Keratinocyte (primary cell): ENCODE results near the gene A2M. TPM values are rescaled to one million over a fixed set of nuclear protein-coding genes. Genes with fewer than 3 reads are reported as not detected.

ENCODE experiments used
- DNase-seq: peaks from one replicate; pipeline ENCODE4 v3.0.0-alpha.2; 2011; ENCODE audit warnings: low read depth, missing footprints, low spot score
- FAIRE-seq: peaks from 2 replicates; lab custom pipeline; 2011; peaks lifted over from hg19 to GRCh38; lab: Jason Lieb, UNC
- H2AFZ ChIP-seq: 2 replicates; pipeline ENCODE4 v1.6.0; 2012; ENCODE audit warnings: low read length, control low read depth, inconsistent platforms; ENCODE audit not compliant: control insufficient read depth
- H3K27ac ChIP-seq: 2 replicates; pipeline ENCODE4 v1.5.1; 2011; ENCODE audit warnings: low read length; ENCODE audit not compliant: control insufficient read depth, insufficient read depth
- H3K27me3 ChIP-seq: 3 replicates; pipeline ENCODE4 v1.6.0; 2011; ENCODE audit warnings: low read length; ENCODE audit not compliant: control insufficient read depth, insufficient read depth; ENCODE audit errors: extremely low read depth
- H3K36me3 ChIP-seq, 2 experiments: 2 replicates in 1 of 2; 3 replicates in 1 of 2; pipeline ENCODE4 v1.5.1; 2011; ENCODE audit warnings: low read length in 2 of 2, mild to moderate bottlenecking in 1 of 2; ENCODE audit not compliant: control insufficient read depth in 2 of 2, insufficient read depth in 2 of 2; ENCODE audit errors: extremely low read depth in 1 of 2
- H3K4me1 ChIP-seq: 3 replicates; pipeline ENCODE4 v1.5.1; 2011; ENCODE audit warnings: low read length; ENCODE audit not compliant: control insufficient read depth, insufficient read depth; ENCODE audit errors: extremely low read depth
- H3K4me2 ChIP-seq: 3 replicates; pipeline ENCODE4 v1.6.0; 2011; ENCODE audit warnings: low read depth, low read length; ENCODE audit not compliant: control insufficient read depth, insufficient read depth; ENCODE audit errors: extremely low read depth
- H3K4me3 ChIP-seq, 3 experiments: fragments of 200-600 bp in 1 of 3; sonication (generic) in 1 of 3; 2 replicates in 2 of 3; 3 replicates in 1 of 3; pipeline ENCODE4 v1.5.1; 2011 to 2016; ENCODE audit warnings: low read length in 3 of 3, mild to moderate bottlenecking in 3 of 3, control low read depth in 2 of 3, inconsistent platforms in 1 of 3, low read depth in 1 of 3, mixed read lengths in 1 of 3, mixed run types in 1 of 3, moderate library complexity in 1 of 3; ENCODE audit not compliant: control insufficient read depth in 2 of 3, insufficient read depth in 2 of 3; ENCODE audit errors: extremely low read depth in 1 of 3
- H3K79me2 ChIP-seq: 2 replicates; pipeline ENCODE4 v1.6.0; 2012; ENCODE audit warnings: low read length; ENCODE audit not compliant: control insufficient read depth, insufficient read depth
- H3K9ac ChIP-seq: 3 replicates; pipeline ENCODE4 v1.6.0; 2011; ENCODE audit warnings: low read length; ENCODE audit not compliant: control insufficient read depth, insufficient read depth; ENCODE audit errors: extremely low read depth
- H3K9me1 ChIP-seq: 3 replicates; pipeline ENCODE4 v1.6.0; 2011; ENCODE audit warnings: low read length; ENCODE audit not compliant: control insufficient read depth, insufficient read depth; ENCODE audit errors: extremely low read depth
- H3K9me3 ChIP-seq: 2 replicates; pipeline ENCODE4 v1.5.1; 2012; ENCODE audit warnings: low read depth, low read length; ENCODE audit not compliant: control insufficient read depth
- H4K20me1 ChIP-seq: 3 replicates; pipeline ENCODE4 v1.6.0; 2011; ENCODE audit warnings: low read length; ENCODE audit not compliant: control insufficient read depth, insufficient read depth; ENCODE audit errors: extremely low read depth
- CTCF ChIP-seq, 3 experiments: IDR thresholded peaks in 1 of 3; conservative IDR thresholded peaks in 1 of 3; optimal IDR thresholded peaks in 1 of 3; 2 replicates in 2 of 3; 3 replicates in 1 of 3; pipeline versions ENCODE3 to v1.5.1; 2011; ENCODE audit warnings: low read length in 3 of 3, mild to moderate bottlenecking in 3 of 3, moderate library complexity in 2 of 3, control low read depth in 1 of 3, inconsistent platforms in 1 of 3; ENCODE audit not compliant: insufficient read depth in 2 of 3; ENCODE audit errors: extremely low read depth in 1 of 3
- EZH2 ChIP-seq: IDR thresholded peaks from one replicate; pipeline ENCODE4 v1.6.1; 2012; ENCODE audit warnings: inconsistent platforms, mild to moderate bottlenecking, low read length, moderate library complexity
- dilution Hi-C: fragments of 300-500 bp; cut with MboI; formaldehyde crosslinking; loops from one replicate; pipeline ENCODE4 v1.7.0; 2020; ENCODE audit warnings: low sequenced_read_pairs; ENCODE audit not compliant: extremely low pct_ligation_motif_present
- polyA plus RNA-seq, 5 experiments: library from polyadenylated mRNA; depleted of rRNA in 3 of 5; stranded (reverse) in 3 of 5; stranded (forward) in 1 of 5; unstranded in 1 of 5; fragments of >200 nt; gene quantifications; 1 replicate in 1 of 5; 2 replicates in 3 of 5; 3 replicates in 1 of 5; pipeline versions ENCODE4 v1.2.1 to v1.2.3, GENCODE V29; 2011 to 2012; ENCODE audit warnings: missing spikeins in 2 of 5, low read depth in 1 of 5, low replicate concordance in 1 of 5

The A2M gene
- polyA plus RNA-seq, 1 donor (not counting 4 experiments of a cell fraction or from before 2014, with no cell fraction given) = 0.49 TPM

- FAIRE-seq = no peak
- DNase-seq = no peak
- H2AFZ ChIP-seq = no peak overlapping the region
- no peaks in the 10 kb centered on the region for H3K9me1 ChIP-seq
- no peaks in the 10 kb centered on the region for H3K4me1 ChIP-seq
- no peaks in the 10 kb centered on the region for H4K20me1 ChIP-seq
- TF ChIP-seq EZH2 (no peak), CTCF (optimal IDR thresholded peaks at IDR 0.05 in 1 of 3, IDR thresholded peaks at IDR 0.05 in 1 of 3, conservative IDR thresholded peaks at IDR 0.05 in 1 of 3; ENCODE audit: extremely low read depth in 1 of 3, insufficient read depth in 2 of 3, low read length in 3 of 3) (no peak)
- H3K9me3 ChIP-seq = no peaks in the 10 kb centered on the region
- no peak overlapping the region for H3K27ac ChIP-seq
- no peaks in the 10 kb centered on the region for H3K36me3 ChIP-seq
- no peak overlapping the region for H3K4me2 ChIP-seq
- no peaks in the 10 kb centered on the region for H3K27me3 ChIP-seq
- H3K4me3 ChIP-seq = no peak overlapping the region
- dilution Hi-C loops = no loop called here
- no peak overlapping the region for H3K9ac ChIP-seq
- H3K79me2 ChIP-seq = no peaks in the 10 kb centered on the region
These were observed 28.5 kb downstream of the A2M start for GRCh38 chr12:9087087-9087835.

DNA sequence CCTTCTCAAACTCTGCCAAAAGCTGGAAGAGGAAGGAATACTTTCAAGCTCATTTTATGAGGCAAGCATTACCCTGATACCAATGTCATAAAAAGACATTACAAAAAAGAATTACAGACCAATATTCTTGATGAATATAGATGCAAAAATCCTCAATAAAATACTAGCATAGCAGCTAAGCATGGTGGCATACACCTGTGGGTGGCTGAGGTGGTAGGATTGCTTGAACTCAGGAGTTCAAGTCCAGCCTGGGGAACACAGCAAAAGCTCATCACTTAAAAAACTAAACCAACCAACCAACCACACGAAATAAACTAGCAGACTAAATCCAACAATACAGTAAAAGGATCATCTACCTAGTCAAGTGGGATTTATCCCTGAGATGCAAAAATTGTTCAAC lies 29.6 kb downstream of the A2M start:
- H3K27me3 ChIP-seq = no peaks in the 10 kb centered on the region
- no peak overlapping the region for H2AFZ ChIP-seq
- no peaks in the 10 kb centered on the region for H3K4me1 ChIP-seq
- no peaks in the 10 kb centered on the region for H3K9me3 ChIP-seq
- no peak overlapping the region for H3K9ac ChIP-seq
- H3K4me3 ChIP-seq = no peak overlapping the region
- dilution Hi-C loops = no loop called here
- H4K20me1 ChIP-seq = no peaks in the 10 kb centered on the region
- H3K36me3 ChIP-seq = no peaks in the 10 kb centered on the region
- no peaks in the 10 kb centered on the region for H3K9me1 ChIP-seq
- DNase-seq = no peak
- no peak for FAIRE-seq
- H3K27ac ChIP-seq = no peak overlapping the region
- TF ChIP-seq EZH2 (no peak), CTCF (optimal IDR thresholded peaks at IDR 0.05 in 1 of 3, IDR thresholded peaks at IDR 0.05 in 1 of 3, conservative IDR thresholded peaks at IDR 0.05 in 1 of 3; ENCODE audit: extremely low read depth in 1 of 3, insufficient read depth in 2 of 3, low read length in 3 of 3) (no peak)
- no peaks in the 10 kb centered on the region for H3K79me2 ChIP-seq
- no peak overlapping the region for H3K4me2 ChIP-seq
